Endothelial cell of hepatic sinusoid (primary cell): ENCODE data around the gene POU2AF1.
"Not testable (repeated sequence)": the region's sequence is repeated elsewhere in the genome, so short reads cannot be mapped to it uniquely, and the experiment has no call there.

Experiments used
- in situ Hi-C: cut with HindIII; loops from 2 replicates; pipeline ENCODE4 v1.10.0; 2017; ENCODE audit warnings: low sequenced_read_pairs

The POU2AF1 gene

GRCh38 chr11:111324277-111324720 lies 54.8 kb downstream of the POU2AF1 start:
- in situ Hi-C loops: no loop called here

- in situ Hi-C loops: no loop called here
Measured at GRCh38 chr11:111322534-111322933, 56.5 kb downstream of the POU2AF1 start.

- in situ Hi-C loops: no loop called here
Measured at GRCh38 chr11:111320728-111321568, 58.1 kb downstream of the POU2AF1 start.

GRCh38 chr11:111320199-111320598 lies 58.9 kb downstream of the POU2AF1 start:
- in situ Hi-C loops: not testable (repeated sequence)

GRCh38 chr11:111319296-111319695 lies 59.8 kb downstream of the POU2AF1 start:
- in situ Hi-C loops: loop anchor here (5.0 kb wide), 1 partner anchor 33 kb away; no protein-coding TSS in a partner anchor

- in situ Hi-C loops: no loop called here
Measured at GRCh38 chr11:111312076-111312475, 67.0 kb downstream of the POU2AF1 start.

- in situ Hi-C loops: no loop called here
Measured at GRCh38 chr11:111310723-111311122, 68.4 kb downstream of the POU2AF1 start.

- in situ Hi-C loops: no loop called here
Measured at GRCh38 chr11:111310088-111310487, 69.0 kb downstream of the POU2AF1 start.

- in situ Hi-C loops: no loop called here
Measured at GRCh38 chr11:111309215-111309915, 69.7 kb downstream of the POU2AF1 start.

GRCh38 chr11:111308140-111308539 lies 70.9 kb downstream of the POU2AF1 start:
- in situ Hi-C loops: no loop called here

- in situ Hi-C loops: no loop called here
Measured at GRCh38 chr11:111307472-111308108, 71.5 kb downstream of the POU2AF1 start.

- in situ Hi-C loops: no loop called here
Measured at GRCh38 chr11:111306321-111306720, 72.8 kb downstream of the POU2AF1 start.

- in situ Hi-C loops: no loop called here
Measured at GRCh38 chr11:111305876-111306275, 73.2 kb downstream of the POU2AF1 start.

GRCh38 chr11:111305162-111305802 lies 73.8 kb downstream of the POU2AF1 start:
- in situ Hi-C loops: no loop called here

GRCh38 chr11:111303461-111303860 lies 75.6 kb downstream of the POU2AF1 start:
- in situ Hi-C loops: no loop called here

- in situ Hi-C loops: no loop called here
Measured at GRCh38 chr11:111302298-111302697, 76.8 kb downstream of the POU2AF1 start.
